Right kidney (tissue), 1 donor: ENCODE data around the gene PGA5.
"Not testable (repeated sequence)": the region's sequence is repeated elsewhere in the genome, so short reads cannot be mapped to it uniquely, and the experiment has no call there.

ENCODE experiments used
- DNase-seq: peaks from one replicate; pipeline ENCODE4 v3.0.0-alpha.2; 2016

PGA5 gene

GRCh38 chr11:61226457-61227137 lies 14.4 kb upstream of the PGA5 start:
- DNase-seq: not testable (repeated sequence)

DNA sequence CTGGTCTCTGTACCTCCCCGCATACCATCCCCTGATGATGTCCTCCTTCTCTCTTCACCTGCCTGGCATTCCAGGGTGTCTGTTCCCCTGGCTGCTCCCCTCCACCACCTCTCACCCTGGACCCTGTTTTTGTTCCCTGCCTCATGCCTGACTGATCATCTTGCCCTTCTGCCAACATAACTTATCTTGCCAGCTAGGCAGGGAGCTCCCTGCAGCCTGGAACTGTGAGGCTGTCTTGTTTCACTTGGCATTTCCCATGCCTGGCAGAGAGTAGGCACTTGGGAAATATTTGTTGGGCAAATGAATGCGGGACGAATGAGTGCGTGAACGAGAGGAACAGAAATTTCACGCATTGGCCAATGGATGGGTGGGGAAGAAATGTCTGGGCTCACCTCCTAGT lies 11.5 kb upstream of the PGA5 start:
- not testable (repeated sequence) for DNase-seq

- not testable (repeated sequence) for DNase-seq
Observed at GRCh38 chr11:61231033-61231432, 9.9 kb upstream of the PGA5 start.

DNA sequence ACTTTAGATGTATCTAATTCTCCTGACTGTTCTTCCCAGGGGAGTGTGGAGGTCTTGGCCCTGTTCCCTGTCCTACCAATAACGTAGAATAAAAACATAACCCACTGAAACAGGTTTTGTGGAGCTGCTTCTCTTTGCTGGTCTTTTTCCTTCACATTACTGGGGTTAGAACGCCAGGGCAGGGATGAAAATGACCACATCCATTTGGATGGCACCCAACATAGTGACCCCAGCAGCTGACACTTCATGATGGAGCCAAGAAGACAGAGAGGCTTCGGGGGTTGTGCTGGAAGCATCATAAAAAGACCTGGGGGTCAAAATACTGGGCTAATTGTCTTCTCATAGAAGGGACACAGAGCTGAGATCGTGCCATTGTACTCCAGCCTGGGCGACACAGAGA lies 9.4 kb upstream of the PGA5 start:
- DNase-seq: not testable (repeated sequence)

DNA sequence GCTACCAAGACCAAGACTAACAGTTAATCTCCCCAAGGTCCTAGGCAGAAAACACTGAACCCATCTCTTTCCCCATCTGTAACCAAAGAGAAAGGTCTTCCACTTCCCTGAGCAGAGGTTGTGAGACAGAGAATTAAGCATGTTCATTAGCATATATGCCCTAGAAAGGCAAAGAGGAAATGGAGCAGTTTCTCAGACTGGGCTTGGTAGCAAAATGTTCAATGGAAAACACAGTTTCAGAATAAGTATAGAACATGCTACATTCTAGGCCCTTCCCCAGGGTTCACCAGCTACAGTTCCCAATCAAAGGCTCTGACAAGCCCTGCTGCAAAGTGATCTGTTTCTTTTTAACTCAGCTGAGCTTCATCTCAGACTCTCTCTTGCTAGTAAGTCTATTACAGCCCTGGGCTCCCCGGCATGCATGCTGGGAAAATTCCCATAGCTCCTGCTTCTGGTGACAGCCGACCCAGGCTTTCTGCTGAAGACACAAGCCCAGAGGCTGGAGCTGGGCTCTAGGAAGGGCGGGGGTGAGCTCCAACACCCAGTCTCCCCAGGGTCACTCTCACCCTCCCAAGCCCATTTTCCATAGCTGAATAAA lies 8.3 kb upstream of the PGA5 start:
- DNase-seq: not testable (repeated sequence)

DNA sequence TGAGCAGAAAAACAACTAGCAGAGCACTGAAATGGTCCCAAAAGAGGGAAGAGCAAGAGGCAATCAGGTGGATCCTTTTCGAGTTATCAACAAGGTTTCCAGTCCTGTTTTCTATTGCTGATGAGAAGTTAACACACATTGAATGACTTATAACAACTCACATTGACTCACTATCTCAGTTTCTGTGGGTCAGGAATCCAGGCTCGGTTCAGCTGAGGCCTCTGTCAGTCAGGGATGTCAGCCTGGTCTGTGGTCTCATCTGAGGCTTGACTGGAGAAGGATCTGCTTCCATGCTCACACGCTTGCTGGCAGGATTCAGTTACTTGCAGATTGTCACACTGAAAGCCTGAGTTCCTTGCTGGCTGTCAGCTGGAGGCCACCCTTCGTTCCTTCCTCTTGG lies 3.8 kb upstream of the PGA5 start:
- DNase-seq: not testable (repeated sequence)

DNA sequence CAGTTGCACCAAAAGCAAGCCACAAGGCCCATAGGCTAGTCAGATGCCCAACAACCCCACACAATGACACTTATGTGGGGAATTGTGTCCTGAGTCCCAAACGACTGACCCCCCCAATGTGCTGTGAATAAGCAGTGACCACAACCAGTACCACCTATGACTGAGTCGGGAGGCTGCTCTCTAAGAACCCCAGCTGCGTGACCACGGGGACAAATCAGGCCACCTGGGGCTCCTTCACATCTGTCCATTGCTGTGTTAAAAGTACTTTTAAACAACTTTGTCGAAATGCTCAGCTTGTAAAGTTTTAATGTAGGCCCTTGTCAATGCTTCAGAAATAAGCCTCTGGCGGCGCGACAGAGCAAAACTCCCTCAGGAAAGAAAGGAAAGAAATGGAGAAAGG lies 687 bp upstream of the PGA5 start:
- not testable (repeated sequence) for DNase-seq

GRCh38 chr11:61241526-61241925 lies 551 bp downstream of the PGA5 start:
- DNase-seq: not testable (repeated sequence)

GRCh38 chr11:61245284-61245964 lies 4.4 kb downstream of the PGA5 start:
- DNase-seq: not testable (repeated sequence)

DNA sequence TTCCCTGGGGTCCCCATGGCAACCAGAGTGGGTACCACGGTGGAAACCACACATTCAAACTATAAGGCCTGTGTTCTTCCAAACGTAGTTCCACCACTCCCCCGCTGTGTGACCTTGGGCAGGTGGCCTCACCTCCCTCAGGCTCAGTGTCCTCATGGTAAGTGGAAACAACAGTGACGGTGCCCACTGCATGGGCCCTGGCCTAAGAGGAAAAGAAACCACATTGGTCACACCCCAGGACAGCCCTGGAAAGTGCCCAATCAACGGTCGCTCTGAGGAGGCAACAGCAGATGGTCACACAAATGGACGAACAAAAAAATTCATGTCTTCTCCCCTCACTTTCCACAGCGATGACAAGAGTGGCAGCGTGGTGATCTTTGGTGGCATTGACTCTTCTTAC lies 7.1 kb downstream of the PGA5 start:
- DNase-seq: not testable (repeated sequence)

DNA sequence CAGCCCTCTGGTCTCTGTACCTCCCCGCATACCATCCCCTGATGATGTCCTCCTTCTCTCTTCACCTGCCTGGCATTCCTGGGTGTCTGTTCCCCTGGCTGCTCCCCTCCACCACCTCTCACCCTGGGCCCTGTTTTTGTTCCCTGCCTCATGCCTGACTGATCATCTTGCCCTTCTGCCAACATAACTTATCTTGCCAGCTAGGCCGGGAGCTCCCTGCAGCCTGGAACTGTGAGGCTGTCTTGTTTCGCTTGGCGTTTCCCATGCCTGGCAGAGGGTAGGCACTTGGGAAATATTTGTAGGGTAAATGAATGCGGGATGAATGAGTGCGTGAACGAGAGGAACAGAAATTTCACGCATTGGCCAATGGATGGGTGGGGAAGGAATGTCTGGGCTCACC lies 8.2 kb downstream of the PGA5 start:
- DNase-seq: not testable (repeated sequence)

GRCh38 chr11:61250796-61251765 lies 10.1 kb downstream of the PGA5 start:
- not testable (repeated sequence) for DNase-seq

DNA sequence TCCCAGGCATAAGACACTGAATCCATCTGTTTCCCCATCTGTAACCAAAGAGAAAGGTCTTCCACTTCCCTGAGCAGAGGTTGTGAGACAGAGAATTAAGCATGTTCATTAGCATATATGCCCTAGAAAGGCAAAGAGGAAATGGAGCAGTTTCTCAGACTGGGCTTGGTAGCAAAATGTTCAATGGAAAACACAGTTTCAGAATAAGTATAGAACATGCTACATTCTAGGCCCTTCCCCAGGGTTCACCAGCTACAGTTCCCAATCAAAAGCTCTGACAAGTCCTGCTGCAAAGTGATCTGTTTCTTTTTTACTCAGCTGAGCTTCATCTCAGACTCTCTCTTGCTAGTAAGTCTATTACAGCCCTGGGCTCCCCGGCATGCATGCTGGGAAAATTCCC lies 11.4 kb downstream of the PGA5 start:
- DNase-seq: not testable (repeated sequence)

- peak; percentile 31 for DNase-seq
Observed at GRCh38 chr11:61254403-61255025, 13.5 kb downstream of the PGA5 start.

- no peak for DNase-seq
Observed at GRCh38 chr11:61256710-61257482, 15.9 kb downstream of the PGA5 start.

GRCh38 chr11:61258546-61258945 lies 17.6 kb downstream of the PGA5 start:
- DNase-seq: no peak

DNA sequence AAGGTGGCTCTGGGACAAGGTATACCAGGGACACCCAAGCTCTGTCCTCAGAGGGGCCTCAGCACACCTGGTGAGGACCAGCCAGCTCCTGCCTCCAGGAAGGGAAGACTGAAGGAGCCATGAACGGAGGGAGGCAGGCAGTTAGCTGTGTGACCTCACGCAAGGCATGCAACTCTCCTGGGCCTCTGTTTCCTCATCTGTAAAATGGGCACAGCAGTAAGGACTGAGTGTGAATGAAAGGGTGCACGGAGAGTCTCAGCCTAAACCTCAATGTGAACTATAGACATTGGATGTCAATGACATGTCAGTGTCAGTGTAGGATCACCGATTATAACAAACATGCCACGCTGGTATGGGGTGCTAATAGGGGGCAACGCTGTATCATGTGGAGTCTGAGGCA lies 18.4 kb downstream of the PGA5 start:
- no peak for DNase-seq

- no peak for DNase-seq
Observed at GRCh38 chr11:61264371-61264770, 23.4 kb downstream of the PGA5 start.

GRCh38 chr11:61264795-61265194 lies 23.8 kb downstream of the PGA5 start:
- DNase-seq: no peak

- no peak for DNase-seq
Observed at GRCh38 chr11:61265357-61265756, 24.4 kb downstream of the PGA5 start.

DNA sequence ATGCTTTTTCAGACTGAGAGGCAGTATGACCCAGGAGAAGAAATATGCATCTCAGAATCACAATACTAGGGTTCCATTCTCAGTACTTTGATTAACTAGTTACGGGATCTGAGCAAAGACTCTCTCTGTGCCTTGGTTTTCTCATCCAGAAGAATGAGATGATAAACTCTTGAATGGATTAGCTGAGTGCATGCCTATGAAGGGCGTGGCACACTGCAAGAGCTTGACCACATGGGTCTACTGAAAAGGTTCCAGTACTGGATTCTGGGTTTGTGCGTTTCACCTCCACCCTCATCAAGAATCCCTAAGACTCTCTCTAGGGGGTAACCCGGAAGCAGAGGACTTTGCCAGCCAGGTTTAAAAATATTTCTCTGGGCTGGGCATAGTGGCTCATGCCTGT lies 25.6 kb downstream of the PGA5 start:
- no peak for DNase-seq
